HCT116 (cell line): ENCODE measurements around the gene TGFBR1. TPM values are rescaled to one million over a fixed set of nuclear protein-coding genes. Genes with fewer than 3 reads are reported as not detected.

ENCODE experiments used
- ATAC-seq: fragments of 200-7000 bp; cut with Tn5 transposase; 2 replicates; pipeline ENCODE4 v1.9.1; 2020; ENCODE audit warnings: mild to moderate bottlenecking, moderate library complexity
- BruUV-seq: library from RNA; stranded (reverse); fragments of 400-500 nt; replicated peaks from 2 replicates; lab custom pipeline; 2021; lab: Mats Ljungman, UMichigan
- CTCF ChIA-PET: fragments of 300-600 bp; sonication (Branson Sonifier 250); formaldehyde crosslinking; loops from one replicate; lab custom pipeline; 2021; ENCODE audit warnings: antibody characterized with exemption; lab: Charles Lee
- POLR2A ChIA-PET: fragments of 300-600, 350-600 bp; sonication (Branson Sonifier 250); formaldehyde crosslinking; loops from one replicate; lab custom pipeline; 2021; ENCODE audit warnings: antibody characterized with exemption; lab: Charles Lee
- RAD21 ChIA-PET, 2 experiments: fragments of 300-600 bp; sonication (Branson Sonifier 250); formaldehyde crosslinking; loops; one replicate each; lab custom pipeline; 2023; ENCODE audit warnings: low total read pairs in 2 of 2; ENCODE audit not compliant: uncharacterized antibody in 2 of 2, unreplicated experiment in 2 of 2, low non-redundant PET in 1 of 2; lab: Charles Lee
- DNase-seq: peaks from one replicate; pipeline ENCODE4 v3.0.0-alpha.2; 2010; ENCODE audit warnings: low read depth, low spot score
- H2AFZ ChIP-seq: fragments of 200-600 bp; shearing (Covaris generic), sonication (generic); 2 replicates; pipeline ENCODE4 v1.6.1; 2017; ENCODE audit warnings: low read depth, mixed run types, mixed read lengths, antibody characterized with exemption, low read length; ENCODE audit not compliant: poor library complexity, severe bottlenecking
- H3K27ac ChIP-seq: 2 replicates; pipeline ENCODE4 v1.5.1; 2012; ENCODE audit warnings: low read depth, low read length
- H3K27me3 ChIP-seq: fragments of 200-600 bp; sonication (generic); 2 replicates; pipeline ENCODE4 v1.6.1; 2016; ENCODE audit warnings: mixed run types, low read length, mixed read lengths; ENCODE audit not compliant: insufficient read depth
- H3K36me3 ChIP-seq, 2 experiments: fragments of 200-500 bp in 1 of 2; fragments of 200-600 bp in 1 of 2; sonication (Bioruptor generic) in 1 of 2; sonication (generic) in 1 of 2; 2 replicates each; pipeline versions ENCODE4 v1.5.1 to v1.6.1; 2014 to 2016; ENCODE audit warnings: low read length in 2 of 2, inconsistent platforms in 1 of 2, mixed read lengths in 1 of 2, mixed run types in 1 of 2; ENCODE audit not compliant: insufficient read depth in 2 of 2, control insufficient read depth in 1 of 2
- H3K4me1 ChIP-seq, 2 experiments: fragments of 200-600 bp in 1 of 2; sonication (generic) in 1 of 2; 2 replicates each; pipeline versions ENCODE4 v1.5.1 to v1.6.1; 2012 to 2017; ENCODE audit warnings: low read length in 2 of 2, inconsistent platforms in 1 of 2, mild to moderate bottlenecking in 1 of 2, mixed read lengths in 1 of 2, mixed run types in 1 of 2, moderate library complexity in 1 of 2; ENCODE audit not compliant: insufficient read depth in 2 of 2, control insufficient read depth in 1 of 2
- H3K4me2 ChIP-seq: fragments of 200-600 bp; sonication (generic); 2 replicates; pipeline ENCODE4 v1.6.1; 2017; ENCODE audit warnings: mixed run types, low read length, mixed read lengths
- H3K4me3 ChIP-seq, 2 experiments: fragments of 200-600 bp in 1 of 2; sonication (generic) in 1 of 2; replicated peaks in 1 of 2; 2 replicates each; pipeline ENCODE4 v1.5.1; 2011 to 2016; ENCODE audit warnings: low read length in 2 of 2, control low read depth in 1 of 2, low read depth in 1 of 2, mild to moderate bottlenecking in 1 of 2, mixed read lengths in 1 of 2, mixed run types in 1 of 2
- H3K79me2 ChIP-seq: fragments of 200-600 bp; sonication (generic); 2 replicates; pipeline ENCODE4 v1.6.1; 2017; ENCODE audit warnings: mild to moderate bottlenecking, mixed run types, low read length, moderate library complexity, mixed read lengths; ENCODE audit not compliant: insufficient read depth
- H3K9ac ChIP-seq: fragments of 200-600 bp; sonication (generic); 2 replicates; pipeline ENCODE4 v1.6.1; 2016; ENCODE audit warnings: low read length, mixed read lengths
- H3K9me2 ChIP-seq: fragments of 200-600 bp; sonication (generic), shearing (Covaris generic); 2 replicates; pipeline ENCODE4 v1.6.1; 2017; ENCODE audit warnings: mixed run types, mild to moderate bottlenecking, moderate library complexity; ENCODE audit not compliant: insufficient read depth
- H3K9me3 ChIP-seq, 2 experiments: fragments of 200-500 bp in 1 of 2; fragments of 200-600 bp in 1 of 2; sonication (Bioruptor generic) in 1 of 2; sonication (generic) in 1 of 2; 2 replicates each; pipeline ENCODE4 v1.6.1; 2014 to 2017; ENCODE audit warnings: low read length in 2 of 2, mixed read lengths in 2 of 2, inconsistent platforms in 1 of 2, low read depth in 1 of 2, mild to moderate bottlenecking in 1 of 2, mixed run types in 1 of 2, moderate library complexity in 1 of 2; ENCODE audit not compliant: control insufficient read depth in 1 of 2, insufficient read depth in 1 of 2
- H4K20me1 ChIP-seq: fragments of 200-600 bp; sonication (generic), shearing (Covaris generic); 2 replicates; pipeline ENCODE4 v1.6.1; 2017; ENCODE audit warnings: mixed run types, mild to moderate bottlenecking, moderate library complexity; ENCODE audit not compliant: insufficient read depth
- CEBPB ChIP-seq: IDR thresholded peaks from 2 replicates; pipeline ENCODE4 v1.6.1; 2012; ENCODE audit warnings: low read depth
- ELF1 ChIP-seq: IDR thresholded peaks from 2 replicates; pipeline ENCODE4 v1.6.1; 2012; ENCODE audit warnings: low read depth, borderline replicate concordance
- EZH2phosphoT487 ChIP-seq: fragments of 200-600 bp; IDR thresholded peaks from 2 replicates; pipeline ENCODE4 v1.6.1; 2018; ENCODE audit warnings: antibody characterized with exemption, borderline replicate concordance
- POLR2AphosphoS5 ChIP-seq: IDR thresholded peaks from 2 replicates; pipeline ENCODE4 v1.6.1; 2011; ENCODE audit warnings: mild to moderate bottlenecking, low read depth, low read length, moderate library complexity
- RAD21 ChIP-seq: IDR thresholded peaks from 2 replicates; pipeline ENCODE4 v1.6.1; 2012; ENCODE audit warnings: low read depth, mild to moderate bottlenecking
- SP1 ChIP-seq: IDR thresholded peaks from 2 replicates; pipeline ENCODE4 v1.6.1; 2012; ENCODE audit warnings: low read depth
- TCF7L2 ChIP-seq: IDR thresholded peaks from 2 replicates; pipeline ENCODE4 v1.7.0; 2011; ENCODE audit warnings: borderline replicate concordance, inconsistent platforms; ENCODE audit not compliant: insufficient read depth, insufficient read length; ENCODE audit errors: extremely low read depth
- ZBTB33 ChIP-seq: IDR thresholded peaks from 2 replicates; pipeline ENCODE4 v1.6.1; 2011; ENCODE audit warnings: mild to moderate bottlenecking, low read length, moderate library complexity; ENCODE audit not compliant: insufficient replicate concordance; ENCODE audit errors: extremely low read depth
- ZFX ChIP-seq: fragments of 450-650 bp; IDR thresholded peaks from 2 replicates; pipeline ENCODE4 v1.6.1; 2017
- intact Hi-C: fragments of 100-400 bp; cut with micrococcal nuclease; formaldehyde crosslinking; loops from 2 replicates; pipeline ENCODE4 v1.10.0; 2022
- total RNA-seq: library from RNA; stranded (reverse); gene quantifications from one replicate; pipeline ENCODE4 v1.2.1, GENCODE V29; 2021; ENCODE audit not compliant: unreplicated experiment

TGFBR1 gene
- total RNA-seq, 1 experiment from 2014 or later, result 26.6 TPM

DNA sequence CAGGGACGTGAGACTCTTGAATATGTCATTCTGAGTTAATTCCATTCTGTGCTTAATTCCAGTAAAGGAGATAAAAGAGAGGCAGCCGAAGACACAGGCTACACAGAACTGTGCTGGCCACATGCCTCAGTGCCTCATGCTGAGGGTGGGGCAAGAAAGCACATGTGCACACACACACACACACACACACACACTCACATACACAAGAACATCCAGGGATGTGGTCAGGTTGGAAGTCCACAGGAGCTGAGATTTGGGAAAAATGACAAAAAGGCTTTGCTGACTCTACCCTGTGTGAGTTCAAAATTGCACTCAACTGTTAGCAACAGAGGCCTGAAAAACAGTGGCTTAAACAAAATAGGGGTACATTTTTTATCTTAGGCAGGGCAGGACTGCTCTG lies 76.3 kb downstream of the TGFBR1 start:
- ATAC-seq, result no peak
- CTCF ChIA-PET, result no interaction called here
- POLR2A ChIA-PET, result no interaction called here
- peaks cover 0 to 4% of the 10 kb centered on the region in 2 experiments; a peak in 1 of 4 replicates for H3K4me1 ChIP-seq
- H3K27ac ChIP-seq, result no peak overlapping the region
- RAD21 ChIA-PET, result no interaction called here
- H3K79me2 ChIP-seq, result no peaks in the 10 kb centered on the region
- no peaks in the 10 kb centered on the region for H3K36me3 ChIP-seq
- no peak overlapping the region for H2AFZ ChIP-seq
- no peak overlapping the region for H3K4me3 ChIP-seq
- H3K9ac ChIP-seq, result no peak overlapping the region
- no peaks in the 10 kb centered on the region for H3K9me2 ChIP-seq
- no peaks in the 10 kb centered on the region for H4K20me1 ChIP-seq
- H3K4me2 ChIP-seq, result no peak overlapping the region
- intact Hi-C loops, result loop anchor here (10.0 kb wide), 3 partner anchors 624 to 1044 kb away; no protein-coding TSS in a partner anchor
- H3K9me3 ChIP-seq, result no peaks in the 10 kb centered on the region
- DNase-seq, result no peak
- H3K27me3 ChIP-seq, result no peaks in the 10 kb centered on the region
- BruUV-seq, result no TSS peak
- TF ChIP-seq ZBTB33 (no peak), ZFX (no peak), TCF7L2 (no peak), SP1 (no peak), EZH2phosphoT487 (no peak), ELF1 (no peak), RAD21 (no peak), CEBPB (no peak), POLR2AphosphoS5 (no peak)
